Vagina (tissue), 2 donors: Measurements from ENCODE around the gene SCGB3A1. TPM values are rescaled to one million over a fixed set of nuclear protein-coding genes. Genes with fewer than 3 reads are reported as not detected.

Experiments
- DNase-seq, 2 donors: peaks; one replicate each; pipeline ENCODE4 v3.0.0-alpha.2; 2017; ENCODE audit errors: extremely low spot score in 2 of 2
- H3K27ac ChIP-seq: fragments of 200-600 bp; sonication (generic); one replicate; pipeline ENCODE4 v1.5.1; 2019
- H3K27me3 ChIP-seq: fragments of 200-600 bp; sonication (generic); one replicate; pipeline ENCODE4 v1.5.1; 2019
- H3K36me3 ChIP-seq, 2 donors: fragments of 200-600 bp; sonication (generic); one replicate each; pipeline ENCODE4 v1.5.1; 2017 to 2019
- H3K4me1 ChIP-seq: fragments of 200-600 bp; sonication (generic); one replicate; pipeline ENCODE4 v1.5.1; 2019
- H3K4me3 ChIP-seq, 2 donors: fragments of 200-600 bp; sonication (generic); 1 replicate in 1 of 2; 2 replicates in 1 of 2; pipeline ENCODE4 v1.5.1; 2016 to 2019
- H3K9me3 ChIP-seq: fragments of 200-600 bp; sonication (generic); one replicate; pipeline ENCODE4 v1.5.1; 2019
- CTCF ChIP-seq, 3 experiments: fragments of 450-650 bp in 2 of 3; fragments of 200-600 bp in 1 of 3; sonication (generic) in 1 of 3; IDR thresholded peaks; one replicate each; pipeline ENCODE4 v1.5.1; 2017 to 2019; ENCODE audit warnings: antibody characterized with exemption in 3 of 3, mild to moderate bottlenecking in 2 of 3, moderate library complexity in 2 of 3
- POLR2A ChIP-seq, 2 donors: fragments of 450-650 bp; IDR thresholded peaks; one replicate each; pipeline ENCODE4 v1.6.1; 2017; ENCODE audit warnings: antibody characterized with exemption in 2 of 2, mild to moderate bottlenecking in 2 of 2, moderate library complexity in 2 of 2
- POLR2AphosphoS5 ChIP-seq, 2 donors: sonication (generic); formaldehyde crosslinking; IDR thresholded peaks; one replicate each; pipeline ENCODE4 v1.9.0; 2017; ENCODE audit warnings: antibody characterized with exemption in 2 of 2, mild to moderate bottlenecking in 2 of 2, low read depth in 1 of 2; ENCODE audit not compliant: insufficient read depth in 1 of 2
- intact Hi-C: fragments of 100-400 bp; cut with DNase I; formaldehyde crosslinking; loops from one replicate; pipeline ENCODE4 v1.15.1; 2023
- total RNA-seq: library from RNA; depleted of rRNA; stranded (reverse); fragments of >200 nt; gene quantifications from one replicate; pipeline ENCODE4 v1.2.3, GENCODE V29; 2016

Gene SCGB3A1
- total RNA-seq: not detected

GRCh38 chr5:180591311-180591887 lies at the start of gene SCGB3A1:
SCGB3A1 (minus strand) TSS chr5:180591499; CDS start chr5:180591462, 37 bp downstream.
- no peaks in the 10 kb centered on the region for H3K9me3 ChIP-seq
- TF ChIP-seq POLR2A (IDR thresholded peaks at IDR 0.05) (no peak), CTCF (IDR thresholded peaks at IDR 0.05) (no peak), POLR2AphosphoS5 (IDR thresholded peaks at IDR 0.05; ENCODE audit: insufficient read depth in 1 of 2, low read depth in 1 of 2) (no peak)
- H3K4me3 ChIP-seq: peak within 1 kb of the TSS in 1 of 2 donors; percentile 31
- H3K27me3 ChIP-seq: peaks cover 6% of the 10 kb centered on the region
- H3K36me3 ChIP-seq: no peaks in the 10 kb centered on the region
- intact Hi-C loops: no loop called here
- no peak for DNase-seq
- no peak within 1 kb of the TSS for H3K27ac ChIP-seq
- H3K4me1 ChIP-seq: peaks cover 19% of the 10 kb centered on the region

- no peak for DNase-seq
- Histone ChIP-seq H3K9me3 (no peaks in the 10 kb centered on the region), H3K27me3 (no peaks in the 10 kb centered on the region), H3K36me3 (no peaks in the 10 kb centered on the region), H3K4me3 (no peak overlapping the region), H3K4me1 (no peaks in the 10 kb centered on the region), H3K27ac (no peak overlapping the region)
- TF ChIP-seq CTCF (IDR thresholded peaks at IDR 0.05) (no peak), POLR2A (IDR thresholded peaks at IDR 0.05) (no peak), POLR2AphosphoS5 (IDR thresholded peaks at IDR 0.05; ENCODE audit: insufficient read depth in 1 of 2, low read depth in 1 of 2) (no peak)
- intact Hi-C loops: no loop called here
Measured at GRCh38 chr5:180640611-180640860, 49.2 kb upstream of the SCGB3A1 start.

GRCh38 chr5:180639741-180640610 lies 48.7 kb upstream of the SCGB3A1 start:
- no peak for DNase-seq
- Histone ChIP-seq H3K4me1 (no peaks in the 10 kb centered on the region), H3K27me3 (no peaks in the 10 kb centered on the region), H3K9me3 (no peaks in the 10 kb centered on the region), H3K27ac (no peak overlapping the region), H3K36me3 (no peaks in the 10 kb centered on the region), H3K4me3 (no peak overlapping the region)
- intact Hi-C loops: no loop called here
- TF ChIP-seq POLR2AphosphoS5 (IDR thresholded peaks at IDR 0.05; ENCODE audit: insufficient read depth in 1 of 2, low read depth in 1 of 2): peak in 1 of 2 donors; percentile 8
- no peak for TF ChIP-seq POLR2A (IDR thresholded peaks at IDR 0.05)
- TF ChIP-seq CTCF (IDR thresholded peaks at IDR 0.05): no peak

- TF ChIP-seq POLR2A (IDR thresholded peaks at IDR 0.05): no peak
- H3K9me3 ChIP-seq: no peaks in the 10 kb centered on the region
- intact Hi-C loops: no loop called here
- H3K27ac ChIP-seq: no peak overlapping the region
- no peaks in the 10 kb centered on the region for H3K27me3 ChIP-seq
- H3K36me3 ChIP-seq: no peaks in the 10 kb centered on the region
- no peaks in the 10 kb centered on the region for H3K4me1 ChIP-seq
- no peak overlapping the region for H3K4me3 ChIP-seq
- DNase-seq: no peak
Measured at GRCh38 chr5:180639287-180639686, 48.0 kb upstream of the SCGB3A1 start.

GRCh38 chr5:180637962-180638680 lies 46.8 kb upstream of the SCGB3A1 start:
- no peak for TF ChIP-seq POLR2AphosphoS5 (IDR thresholded peaks at IDR 0.05; ENCODE audit: insufficient read depth in 1 of 2, low read depth in 1 of 2)
- no peak for TF ChIP-seq CTCF (IDR thresholded peaks at IDR 0.05)
- no peak for TF ChIP-seq POLR2A (IDR thresholded peaks at IDR 0.05)
- no peak for DNase-seq
- intact Hi-C loops: no loop called here

More at GRCh38 chr5:180637962-180638680, 46.8 kb upstream of the SCGB3A1 start:
- Histone ChIP-seq H3K9me3 (no peaks in the 10 kb centered on the region), H3K27me3 (no peaks in the 10 kb centered on the region), H3K36me3 (no peaks in the 10 kb centered on the region), H3K4me3 (no peak overlapping the region), H3K4me1 (no peaks in the 10 kb centered on the region), H3K27ac (no peak overlapping the region)
